Measurements from ENCODE around the gene HSPA9.

DNA sequence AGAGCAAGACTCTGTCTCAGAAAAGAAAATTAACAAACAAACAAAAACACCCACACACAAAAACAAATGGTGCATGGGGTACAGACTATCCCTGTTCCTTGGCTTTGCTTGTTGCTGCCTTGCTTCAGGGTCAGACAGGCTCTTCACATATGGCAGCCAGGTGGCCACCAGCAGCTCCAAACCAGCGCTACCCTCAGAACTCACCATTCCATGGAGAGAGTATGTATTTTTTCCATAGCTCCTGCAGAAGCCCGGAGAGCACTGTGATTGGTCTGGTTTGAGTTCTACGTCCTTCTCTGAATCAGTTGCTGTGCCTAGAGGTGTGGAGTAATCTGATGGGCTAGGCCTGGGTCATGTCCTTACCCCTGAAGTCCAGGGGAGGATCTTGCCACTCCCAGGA, 25.2 kb upstream of the HSPA9 start:
- TF ChIP-seq, protein P1, sequence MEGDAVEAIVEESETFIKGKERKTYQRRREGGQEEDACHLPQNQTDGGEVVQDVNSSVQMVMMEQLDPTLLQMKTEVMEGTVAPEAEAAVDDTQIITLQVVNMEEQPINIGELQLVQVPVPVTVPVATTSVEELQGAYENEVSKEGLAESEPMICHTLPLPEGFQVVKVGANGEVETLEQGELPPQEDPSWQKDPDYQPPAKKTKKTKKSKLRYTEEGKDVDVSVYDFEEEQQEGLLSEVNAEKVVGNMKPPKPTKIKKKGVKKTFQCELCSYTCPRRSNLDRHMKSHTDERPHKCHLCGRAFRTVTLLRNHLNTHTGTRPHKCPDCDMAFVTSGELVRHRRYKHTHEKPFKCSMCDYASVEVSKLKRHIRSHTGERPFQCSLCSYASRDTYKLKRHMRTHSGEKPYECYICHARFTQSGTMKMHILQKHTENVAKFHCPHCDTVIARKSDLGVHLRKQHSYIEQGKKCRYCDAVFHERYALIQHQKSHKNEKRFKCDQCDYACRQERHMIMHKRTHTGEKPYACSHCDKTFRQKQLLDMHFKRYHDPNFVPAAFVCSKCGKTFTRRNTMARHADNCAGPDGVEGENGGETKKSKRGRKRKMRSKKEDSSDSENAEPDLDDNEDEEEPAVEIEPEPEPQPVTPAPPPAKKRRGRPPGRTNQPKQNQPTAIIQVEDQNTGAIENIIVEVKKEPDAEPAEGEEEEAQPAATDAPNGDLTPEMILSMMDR (IDR thresholded peaks at IDR 0.05; ENCODE audit: borderline replicate concordance, extremely low read depth, low read length, poor library complexity, severe bottlenecking) = no peak
- no peak for TF ChIP-seq EZH2 (IDR thresholded peaks at IDR 0.05; ENCODE audit: borderline replicate concordance, low read depth, low read length, severe bottlenecking)

Data from DND-41 (cell line).